BJ (cell line): ENCODE results near the gene B3GALT4. TPM values are rescaled to one million over a fixed set of nuclear protein-coding genes. Genes with fewer than 3 reads are reported as not detected.
A peak's percentile ranks its signal among the peaks of the same experiment; 100 is the strongest.
"Not testable (repeated sequence)": the region's sequence is repeated elsewhere in the genome, so short reads cannot be mapped to it uniquely, and the experiment has no call there.

ENCODE experiments used
- CTCF ChIA-PET: fragments of 350-600 bp; formaldehyde crosslinking; extraction: SDS; loops from one replicate; lab custom pipeline; 2021; ENCODE audit warnings: antibody characterized with exemption, inconsistent platforms; lab: Yijun Ruan, JAX
- POLR2A ChIA-PET: fragments of 300-600 bp; sonication (Branson Sonifier 250); formaldehyde crosslinking; extraction: SDS; loops from one replicate; lab custom pipeline; 2021; ENCODE audit warnings: antibody characterized with exemption; lab: Charles Lee
- DNase-seq: peaks from one replicate; pipeline ENCODE4 v3.0.0-alpha.2; 2011; ENCODE audit warnings: low read depth
- H3K27me3 ChIP-seq: 2 replicates; pipeline ENCODE4 v1.6.0; 2011; ENCODE audit warnings: low read length; ENCODE audit not compliant: control insufficient read depth, insufficient read depth
- H3K36me3 ChIP-seq: 2 replicates; pipeline ENCODE4 v1.5.1; 2011; ENCODE audit warnings: low read length; ENCODE audit not compliant: control insufficient read depth, insufficient read depth
- H3K4me3 ChIP-seq: 2 replicates; pipeline ENCODE4 v1.5.1; 2011; ENCODE audit warnings: low read depth, mild to moderate bottlenecking, control low read depth, low read length
- polyA plus RNA-seq: library from polyadenylated mRNA; depleted of rRNA; stranded (reverse); fragments of >200 nt; gene quantifications from 2 replicates; pipeline ENCODE4 v1.2.3, GENCODE V29; 2011
- TF ChIP-seq, protein P1 (sequence below): IDR thresholded peaks from 2 replicates; pipeline ENCODE4 v1.5.1; 2011; ENCODE audit warnings: low read depth, mild to moderate bottlenecking, control low read depth, inconsistent platforms, low read length, moderate library complexity; ENCODE audit not compliant: insufficient read depth

The B3GALT4 gene
- polyA plus RNA-seq, 1 experiment, result 4.0 TPM

GRCh38 chr6:33271468-33272274 lies 5.3 kb upstream of the B3GALT4 start, which contains the start of the genes RPS18 and VPS52:
Gene RPS18 (plus strand): TSS chr6:33272075. CDS start chr6:33272120, 45 bp downstream.
Gene VPS52 (minus strand): TSS chr6:33271876. CDS start chr6:33271675, 201 bp downstream.
- DNase-seq, result peak; percentile 92
- peaks cover 33% of the 10 kb centered on the region for H3K36me3 ChIP-seq
- TF ChIP-seq, protein P1, sequence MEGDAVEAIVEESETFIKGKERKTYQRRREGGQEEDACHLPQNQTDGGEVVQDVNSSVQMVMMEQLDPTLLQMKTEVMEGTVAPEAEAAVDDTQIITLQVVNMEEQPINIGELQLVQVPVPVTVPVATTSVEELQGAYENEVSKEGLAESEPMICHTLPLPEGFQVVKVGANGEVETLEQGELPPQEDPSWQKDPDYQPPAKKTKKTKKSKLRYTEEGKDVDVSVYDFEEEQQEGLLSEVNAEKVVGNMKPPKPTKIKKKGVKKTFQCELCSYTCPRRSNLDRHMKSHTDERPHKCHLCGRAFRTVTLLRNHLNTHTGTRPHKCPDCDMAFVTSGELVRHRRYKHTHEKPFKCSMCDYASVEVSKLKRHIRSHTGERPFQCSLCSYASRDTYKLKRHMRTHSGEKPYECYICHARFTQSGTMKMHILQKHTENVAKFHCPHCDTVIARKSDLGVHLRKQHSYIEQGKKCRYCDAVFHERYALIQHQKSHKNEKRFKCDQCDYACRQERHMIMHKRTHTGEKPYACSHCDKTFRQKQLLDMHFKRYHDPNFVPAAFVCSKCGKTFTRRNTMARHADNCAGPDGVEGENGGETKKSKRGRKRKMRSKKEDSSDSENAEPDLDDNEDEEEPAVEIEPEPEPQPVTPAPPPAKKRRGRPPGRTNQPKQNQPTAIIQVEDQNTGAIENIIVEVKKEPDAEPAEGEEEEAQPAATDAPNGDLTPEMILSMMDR, result no peak
- POLR2A ChIA-PET, result interaction anchor here (0.6 to 1.5 kb wide), 5 partner anchors 11 to 67 kb away, joined by 3 to 10 read pairs (median 3); partner anchors contain the start of genes HSD17B8, PFDN6 and WDR46
- peak within 1 kb of the TSS; percentile 66 for H3K4me3 ChIP-seq
- H3K27me3 ChIP-seq, result no peaks in the 10 kb centered on the region
- CTCF ChIA-PET, result interaction anchor here (0.8 to 1.8 kb wide), 4 partner anchors 22 to 74 kb away, joined by 3 to 9 read pairs (median 4); no protein-coding TSS in a partner anchor

- ChIA-PET CTCF (interaction anchor here (1.1 to 1.8 kb wide), 2 partner anchors 23 to 27 kb away, joined by 3 to 9 read pairs; no protein-coding TSS in a partner anchor), POLR2A (interaction anchor here (0.7 to 1.5 kb wide), 2 partner anchors 24 to 36 kb away, joined by 3 read pairs; no protein-coding TSS in a partner anchor)
Observed at GRCh38 chr6:33272275-33273128, 4.4 kb upstream of the B3GALT4 start.

DNA sequence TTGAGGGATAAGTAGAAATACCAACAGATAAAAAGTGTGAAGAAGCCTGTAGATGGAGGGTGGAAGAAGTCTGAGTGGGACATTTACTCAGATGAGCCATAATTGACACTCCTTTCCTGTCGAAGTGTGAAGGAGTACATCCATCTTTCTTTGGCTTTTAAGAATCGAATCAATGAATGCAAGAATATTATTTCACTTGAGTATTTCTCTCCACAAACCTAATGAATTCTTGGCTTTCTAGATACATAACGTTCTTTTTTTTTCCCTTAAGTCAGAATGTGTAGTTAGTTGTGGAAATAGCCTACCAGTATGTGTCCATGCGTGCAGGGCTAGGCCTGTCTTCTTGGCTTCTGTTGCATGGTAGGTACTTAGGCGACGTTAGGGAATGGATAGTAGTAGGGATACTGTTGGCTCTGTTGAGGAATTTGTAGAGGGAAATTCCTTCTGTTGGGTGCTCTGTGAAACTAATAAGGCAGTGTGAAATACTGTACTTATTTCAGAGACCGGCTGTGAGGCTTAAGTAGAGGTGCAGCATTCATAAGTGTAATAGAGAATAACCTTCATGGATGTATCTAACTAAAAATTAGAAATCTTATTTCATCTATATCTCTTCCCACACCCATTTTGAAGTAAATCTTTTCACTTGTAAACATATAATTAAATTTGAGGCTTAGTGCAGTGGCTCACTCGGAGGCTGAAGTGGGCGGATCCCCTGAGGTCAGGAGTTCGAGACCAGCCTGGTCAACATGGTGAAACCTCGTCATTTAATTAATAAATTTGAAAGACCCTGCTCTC lies 3.6 kb upstream of the B3GALT4 start:
- TF ChIP-seq, protein P1, result no peak
- no peak for DNase-seq
- ChIA-PET CTCF (no interaction called here), POLR2A (no interaction called here)
- Histone ChIP-seq H3K27me3 (no peaks in the 10 kb centered on the region), H3K4me3 (peak overlapping the region; percentile 66), H3K36me3 (peaks cover 26% of the 10 kb centered on the region)

More at GRCh38 chr6:33272275-33273128, 4.4 kb upstream of the B3GALT4 start:
- TF ChIP-seq, protein P1, result no peak
- Histone ChIP-seq H3K36me3 (peaks cover 29% of the 10 kb centered on the region), H3K27me3 (no peaks in the 10 kb centered on the region), H3K4me3 (peak overlapping the region; percentile 66)
- no peak for DNase-seq

GRCh38 chr6:33273924-33274902 lies 2.7 kb upstream of the B3GALT4 start:
- ChIA-PET CTCF (no interaction called here), POLR2A (no interaction called here)
- DNase-seq, result no peak
- TF ChIP-seq, protein P1, result no peak
- H3K4me3 ChIP-seq, result no peak overlapping the region
- H3K36me3 ChIP-seq, result peaks cover 22% of the 10 kb centered on the region
- H3K27me3 ChIP-seq, result no peaks in the 10 kb centered on the region

DNA sequence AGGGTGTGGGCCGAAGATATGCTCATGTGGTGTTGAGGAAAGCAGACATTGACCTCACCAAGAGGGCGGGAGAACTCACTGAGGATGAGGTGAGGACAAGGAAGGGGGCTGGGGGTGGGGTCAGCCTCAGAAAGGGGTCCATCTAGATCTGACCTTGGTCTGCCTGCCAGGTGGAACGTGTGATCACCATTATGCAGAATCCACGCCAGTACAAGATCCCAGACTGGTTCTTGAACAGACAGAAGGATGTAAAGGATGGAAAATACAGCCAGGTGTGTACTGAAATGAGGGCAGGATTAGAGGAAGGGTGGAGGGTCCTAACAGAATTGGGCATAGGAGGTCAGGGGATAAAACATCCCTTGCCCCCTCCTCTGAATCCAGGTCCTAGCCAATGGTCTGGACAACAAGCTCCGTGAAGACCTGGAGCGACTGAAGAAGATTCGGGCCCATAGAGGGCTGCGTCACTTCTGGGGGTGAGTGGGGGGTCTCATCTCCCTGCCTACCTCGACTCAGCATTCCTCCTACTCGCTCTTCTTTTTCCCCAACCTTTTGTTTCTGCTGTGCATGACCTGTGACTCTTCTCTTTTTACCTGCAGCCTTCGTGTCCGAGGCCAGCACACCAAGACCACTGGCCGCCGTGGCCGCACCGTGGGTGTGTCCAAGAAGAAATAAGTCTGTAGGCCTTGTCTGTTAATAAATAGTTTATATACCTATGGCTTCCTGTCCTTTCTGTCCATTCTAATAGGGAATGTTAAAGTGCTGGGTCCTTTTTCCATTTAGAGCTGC lies 935 bp upstream of the B3GALT4 start:
- peaks cover 24% of the 10 kb centered on the region for H3K36me3 ChIP-seq
- DNase-seq, result not testable (repeated sequence)
- CTCF ChIA-PET, result interaction anchor here (1.2 to 3.7 kb wide), 2 partner anchors 12 to 150 kb away, joined by 3 to 21 read pairs; partner anchors contain the start of gene WDR46

More for the DNA sequence above, 935 bp upstream of the B3GALT4 start:
- POLR2A ChIA-PET, result interaction anchor here (0.7 kb wide), 1 partner anchor 13 kb away, joined by 4 read pairs; the partner anchor contains the start of gene WDR46
- not testable (repeated sequence) for H3K4me3 ChIP-seq, H3K27me3 ChIP-seq
